ENCODE data around the gene APRT. TPM values are rescaled to one million over a fixed set of nuclear protein-coding genes. Genes with fewer than 3 reads are reported as not detected.
A peak's percentile ranks its signal among the peaks of the same experiment; 100 is the strongest.
"Not testable (repeated sequence)": the region's sequence is repeated elsewhere in the genome, so short reads cannot be mapped to it uniquely, and the experiment has no call there.

The APRT gene
- total RNA-seq, 4 donors from 2014 or later: 60.6 to 141 (median 98.6) TPM

DNA sequence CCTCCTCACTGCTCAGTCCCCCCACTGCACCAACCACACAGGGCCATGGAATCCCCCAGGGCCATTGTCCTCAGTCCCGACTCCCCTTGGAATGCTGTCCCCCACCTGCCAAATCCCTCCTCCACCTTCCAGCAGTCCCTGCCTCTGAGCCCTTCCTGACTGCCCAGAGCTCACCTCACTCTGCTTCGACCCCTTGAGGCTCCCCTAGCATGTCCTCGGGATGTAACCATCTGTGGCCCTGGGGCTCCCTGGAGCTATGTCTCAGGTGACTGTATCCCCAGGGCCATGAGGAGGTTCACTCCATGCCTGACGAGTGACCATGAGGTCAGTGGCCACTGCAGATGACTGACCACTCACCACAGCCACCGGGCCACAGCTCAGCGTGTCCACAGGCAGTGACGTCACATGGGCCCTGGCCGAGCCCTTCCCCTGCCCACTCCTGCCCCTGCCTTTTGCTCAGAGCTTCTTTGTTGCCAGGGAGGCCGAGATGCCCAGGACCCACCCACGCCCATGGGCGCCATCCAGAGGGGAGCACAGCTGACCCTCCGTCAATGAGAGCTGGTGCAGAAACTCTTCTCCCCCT is 19.0 kb downstream of the APRT start:
- no peak for DNase-seq (ENCODE audit: extremely low spot score)
- Histone ChIP-seq H3K4me3 (no peak overlapping the region), H3K27me3 (peaks cover 0 to 52% (median 3%) of the 10 kb centered on the region in 4 donors), H3K36me3 (no peaks in the 10 kb centered on the region), H3K4me1 (peaks cover 5 to 11% (median 8%) of the 10 kb centered on the region in 4 donors), H3K9me3 (no peaks in the 10 kb centered on the region), H3K27ac (replicated peaks in 1 of 4) (no peak overlapping the region)
- WGBS: 70% methylated on average over 11 of the region's 12 CpGs
- no peak for TF ChIP-seq CTCF (IDR thresholded peaks at IDR 0.05)
- TF ChIP-seq POLR2AphosphoS5 (IDR thresholded peaks at IDR 0.05): no peak
- intact Hi-C loops (cut with DNase I): no loop called here

- H3K4me1 ChIP-seq: peaks cover 5 to 11% (median 8%) of the 10 kb centered on the region in 4 donors
- no peaks in the 10 kb centered on the region for H3K9me3 ChIP-seq
- H3K36me3 ChIP-seq: no peaks in the 10 kb centered on the region
- peaks cover 0 to 52% (median 3%) of the 10 kb centered on the region in 4 donors for H3K27me3 ChIP-seq
- 49% methylated on average over 4 of the region's 13 CpGs for WGBS
- intact Hi-C loops (cut with DNase I): no loop called here
- H3K4me3 ChIP-seq: no peak overlapping the region
- no peak for TF ChIP-seq POLR2AphosphoS5 (IDR thresholded peaks at IDR 0.05)
- no peak for TF ChIP-seq EP300 (IDR thresholded peaks at IDR 0.05)
- no peak for TF ChIP-seq POLR2A (IDR thresholded peaks at IDR 0.05; ENCODE audit: low read depth)
- no peak for TF ChIP-seq CTCF (IDR thresholded peaks at IDR 0.05)
- DNase-seq (ENCODE audit: extremely low spot score): no peak
- H3K27ac ChIP-seq (replicated peaks in 1 of 4): no peak overlapping the region
These were observed 19.6 kb downstream of the APRT start for GRCh38 chr16:88792078-88792550.

GRCh38 chr16:88790312-88791211 is 21.2 kb downstream of the APRT start:
- intact Hi-C loops (cut with DNase I): no loop called here
- Histone ChIP-seq H3K4me3 (peak overlapping the region in 1 of 4 donors; percentile 12), H3K27ac (replicated peaks in 1 of 4) (peak overlapping the region in 1 of 4 donors; percentile 10), H3K27me3 (peaks cover 0 to 43% (median 3%) of the 10 kb centered on the region in 4 donors), H3K36me3 (no peaks in the 10 kb centered on the region), H3K9me3 (no peaks in the 10 kb centered on the region), H3K4me1 (peaks cover 6 to 14% (median 10%) of the 10 kb centered on the region in 4 donors)
- TF ChIP-seq CTCF (IDR thresholded peaks at IDR 0.05): no peak
- TF ChIP-seq POLR2AphosphoS5 (IDR thresholded peaks at IDR 0.05): no peak
- no peak for TF ChIP-seq POLR2A (IDR thresholded peaks at IDR 0.05; ENCODE audit: low read depth)
- no peak for TF ChIP-seq EP300 (IDR thresholded peaks at IDR 0.05)
- 41% methylated on average over 11 of the region's 24 CpGs for WGBS
- no peak for DNase-seq (ENCODE audit: extremely low spot score)

DNA sequence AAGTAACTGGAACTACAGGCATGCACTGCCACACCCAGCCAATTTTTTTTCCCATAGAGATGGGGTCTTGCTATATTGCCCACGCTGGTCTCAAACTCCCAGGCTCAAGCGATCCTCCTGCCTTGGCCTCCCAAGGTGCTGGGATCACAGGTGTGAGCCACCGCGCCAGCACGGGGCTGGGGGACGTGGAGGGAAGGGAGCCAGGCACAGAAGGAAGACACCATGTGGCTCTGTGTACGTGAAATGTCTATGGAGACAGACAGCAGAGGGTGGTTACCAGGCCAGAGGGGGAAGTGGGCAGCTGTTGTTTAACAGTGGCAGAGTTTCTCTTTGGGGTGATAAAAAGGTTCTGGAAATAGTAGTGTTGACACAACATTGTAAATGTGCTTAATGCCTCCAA is 22.1 kb downstream of the APRT start:
- intact Hi-C loops (cut with DNase I): no loop called here
- no peak overlapping the region for H3K27ac ChIP-seq (replicated peaks in 1 of 4)
- no peak for DNase-seq (ENCODE audit: extremely low spot score)
- WGBS: 68% methylated on average over 6 of the region's 7 CpGs
- TF ChIP-seq CTCF (IDR thresholded peaks at IDR 0.05) (no peak), POLR2AphosphoS5 (IDR thresholded peaks at IDR 0.05) (no peak), POLR2A (IDR thresholded peaks at IDR 0.05; ENCODE audit: low read depth) (no peak), EP300 (IDR thresholded peaks at IDR 0.05) (no peak)
- H3K36me3 ChIP-seq: no peaks in the 10 kb centered on the region
- H3K4me3 ChIP-seq: no peak overlapping the region
- peaks cover 6 to 22% (median 14%) of the 10 kb centered on the region in 4 donors for H3K4me1 ChIP-seq
- H3K27me3 ChIP-seq: peaks cover 0 to 35% (median 3%) of the 10 kb centered on the region in 4 donors
- no peaks in the 10 kb centered on the region for H3K9me3 ChIP-seq

DNA sequence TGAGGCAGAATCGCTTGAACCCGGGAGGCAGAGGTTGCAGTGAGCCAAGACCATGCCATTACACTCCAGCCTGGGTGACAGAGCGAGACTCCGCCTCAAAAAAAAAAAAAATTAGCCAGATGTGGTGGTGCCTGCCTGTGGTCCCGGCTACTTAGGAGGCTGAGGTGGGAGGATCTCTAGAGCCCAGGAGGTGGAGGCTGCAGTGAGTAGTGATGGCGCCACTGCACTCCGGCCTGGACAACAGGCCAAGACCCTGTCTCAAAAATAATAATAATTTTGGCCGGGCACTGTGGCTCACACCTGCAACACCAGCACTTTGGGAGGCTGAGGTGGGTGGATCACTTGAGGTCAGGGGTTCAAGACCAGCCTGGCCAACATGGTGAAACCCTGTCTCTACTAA is 23.0 kb downstream of the APRT start:
- H3K9me3 ChIP-seq; H3K27ac ChIP-seq (replicated peaks in 1 of 4); H3K4me3 ChIP-seq; intact Hi-C loops (cut with DNase I); H3K36me3 ChIP-seq; DNase-seq (ENCODE audit: extremely low spot score): not testable (repeated sequence)
- peaks cover 10 to 30% (median 19%) of the 10 kb centered on the region in 4 donors for H3K4me1 ChIP-seq
- WGBS: 97% methylated on average over 8 of the region's 8 CpGs
- peaks cover 0 to 32% (median 3%) of the 10 kb centered on the region in 4 donors for H3K27me3 ChIP-seq

Data from esophagus muscularis mucosa (tissue), 4 donors.